ENCODE data around the gene HTR2B.
"Not testable (repeated sequence)": the region's sequence is repeated elsewhere in the genome, so short reads cannot be mapped to it uniquely, and the experiment has no call there.

The HTR2B gene

GRCh38 chr2:231124838-231125568, at the start of gene HTR2B:
Gene HTR2B, minus strand, starts transcription at chr2:231125042. Its CDS starts 1,278 bp downstream, at chr2:231123764.
- no peak for DNase-seq

DNA sequence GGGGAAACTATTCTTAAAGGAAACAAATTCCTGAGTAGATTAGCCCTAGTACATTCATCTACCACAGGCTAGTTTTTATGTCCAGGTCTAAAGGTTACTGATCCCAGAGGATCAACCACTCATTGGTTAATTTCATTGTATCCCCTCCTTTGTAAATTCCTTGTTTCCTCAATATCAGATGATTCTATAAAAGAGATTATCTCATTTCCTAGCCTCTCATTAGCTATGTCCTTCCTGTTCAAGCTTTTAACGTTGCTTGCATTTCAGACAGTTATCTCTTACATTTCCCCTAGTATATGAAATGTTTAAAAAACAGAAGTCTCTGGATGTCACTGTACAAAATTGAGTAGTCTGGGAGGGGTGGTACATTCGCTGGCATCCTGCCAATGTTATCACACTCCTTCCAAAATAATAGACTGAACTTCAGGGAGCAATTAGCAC, 49.4 kb upstream of the HTR2B start:
- no peak for DNase-seq

GRCh38 chr2:231172025-231172424, 47.2 kb upstream of the HTR2B start:
- no peak for DNase-seq

- DNase-seq: no peak
Measured at GRCh38 chr2:231170055-231170454, 45.2 kb upstream of the HTR2B start.

- DNase-seq: no peak
Measured at GRCh38 chr2:231169488-231169887, 44.6 kb upstream of the HTR2B start.

- no peak for DNase-seq
Measured at GRCh38 chr2:231168460-231169139, 43.8 kb upstream of the HTR2B start.

DNA sequence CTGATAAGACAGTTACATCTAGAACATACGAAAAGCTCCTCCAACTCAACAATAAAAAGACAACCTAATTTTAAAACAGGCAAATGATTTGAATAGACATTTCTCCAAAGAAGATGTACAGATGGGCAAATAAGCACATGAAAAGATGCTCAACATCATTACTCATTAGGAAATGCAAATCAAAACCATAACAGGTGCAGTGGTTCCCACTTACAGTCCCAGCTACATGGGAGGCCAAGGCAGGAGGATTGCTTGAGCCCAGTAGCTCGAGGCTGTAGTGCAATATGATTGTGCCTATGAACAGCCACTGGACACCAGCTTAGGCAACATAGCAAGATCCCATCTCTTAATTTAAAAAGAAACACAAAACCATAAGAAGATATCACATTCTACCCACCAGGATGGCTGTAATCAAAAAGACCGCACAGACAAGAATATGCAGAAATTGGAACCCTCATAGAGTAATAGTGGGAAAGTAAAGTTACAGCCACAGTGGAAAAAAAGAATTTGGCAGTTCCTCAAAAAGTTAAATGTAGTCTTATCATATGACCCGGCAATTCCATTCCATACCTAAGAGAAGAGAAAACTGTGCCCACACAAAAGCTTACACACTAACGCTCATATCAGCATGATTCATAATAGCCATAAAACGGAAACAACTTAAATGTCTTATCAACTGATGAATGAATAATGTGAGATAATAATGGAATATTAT, 43.1 kb upstream of the HTR2B start:
- DNase-seq: no peak

GRCh38 chr2:231163414-231164095, 38.7 kb upstream of the HTR2B start:
- DNase-seq: no peak

DNA sequence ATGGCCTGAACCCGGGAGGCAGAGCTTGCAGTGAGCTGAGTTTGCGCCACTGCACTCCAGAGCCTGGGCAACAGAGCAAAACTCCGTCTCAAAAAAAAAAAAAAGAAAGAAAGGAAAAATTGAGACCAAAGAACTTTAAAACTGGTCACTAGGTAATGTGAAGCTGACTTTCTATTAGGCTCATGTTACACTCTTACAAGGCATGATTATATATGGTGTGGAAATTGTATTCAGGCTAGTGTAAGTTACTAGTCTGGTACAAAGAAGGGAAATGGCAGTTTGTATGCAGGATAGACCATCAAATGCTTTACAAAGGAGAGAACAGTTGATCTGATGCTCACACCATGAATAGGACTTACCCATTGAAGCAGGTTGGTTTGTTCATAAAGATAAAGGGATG, 38.2 kb upstream of the HTR2B start:
- DNase-seq: no peak

DNA sequence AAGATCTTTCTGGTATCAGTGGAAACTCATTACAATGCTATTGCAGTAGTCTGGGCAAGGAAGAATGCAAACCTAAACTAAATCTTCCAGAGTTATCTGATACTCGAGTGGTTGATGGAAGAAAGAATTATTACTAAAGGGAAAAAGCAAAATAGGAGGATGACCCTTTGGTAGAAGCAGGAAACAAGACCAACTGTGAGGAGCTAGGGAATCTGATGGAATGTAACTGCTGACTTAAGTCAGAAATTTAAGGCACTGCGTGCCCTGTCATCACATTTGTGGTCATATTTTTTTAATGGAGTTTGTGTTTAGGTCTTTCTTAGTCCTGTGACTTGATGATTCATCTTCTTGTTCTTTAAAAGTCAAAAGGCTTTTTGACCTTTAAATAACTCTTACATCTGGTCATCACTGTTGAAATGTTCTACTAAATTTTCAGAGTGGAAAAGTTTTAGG, 37.1 kb upstream of the HTR2B start:
- DNase-seq: no peak

DNA sequence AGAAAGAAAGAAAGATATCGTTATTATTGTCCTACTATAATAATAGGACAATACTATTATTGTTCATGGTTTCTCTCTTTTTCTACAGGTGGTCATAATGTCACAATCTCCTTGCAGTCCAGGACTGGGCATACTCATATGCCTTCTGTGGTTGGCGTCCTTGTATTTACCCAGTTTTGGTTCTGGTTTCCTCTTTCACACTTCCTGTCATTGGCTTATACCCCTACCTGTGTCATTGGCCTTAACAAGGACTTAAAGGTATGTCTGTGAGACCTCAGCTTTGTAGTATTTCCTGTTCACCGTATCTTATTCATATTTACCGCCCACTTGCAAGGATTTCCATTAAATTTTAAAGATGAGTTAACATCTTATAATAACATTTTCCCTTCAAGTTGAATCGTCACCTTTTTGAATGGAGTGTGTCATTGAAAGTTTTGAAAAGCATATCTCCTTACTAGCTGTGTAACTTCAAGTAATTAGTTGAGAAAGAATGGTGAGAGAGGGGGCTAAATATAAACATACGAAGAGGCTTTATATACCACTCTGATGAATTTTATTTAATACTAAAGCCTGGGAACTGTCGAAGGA, 36.5 kb upstream of the HTR2B start:
- DNase-seq: no peak

GRCh38 chr2:231160701-231161100, 35.9 kb upstream of the HTR2B start:
- no peak for DNase-seq

DNA sequence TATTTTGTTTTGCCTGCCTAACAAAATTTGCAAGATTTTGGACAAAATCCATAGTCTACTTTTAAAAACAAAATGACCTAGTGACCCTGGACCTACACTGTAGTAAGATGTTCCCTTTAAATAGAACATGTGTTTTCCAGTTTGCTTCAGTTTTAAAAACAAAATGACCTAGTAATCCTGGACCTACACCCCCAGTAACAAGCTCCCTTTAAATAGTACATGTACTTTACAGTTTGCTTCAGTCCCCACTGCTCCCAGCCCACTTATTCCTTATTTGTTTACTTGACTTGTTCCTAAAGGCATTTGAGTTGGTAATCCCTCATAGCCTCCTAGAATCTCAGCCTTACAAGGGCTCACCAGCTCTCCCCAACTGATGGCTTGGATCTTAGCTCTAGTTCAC, 34.5 kb upstream of the HTR2B start:
- no peak for DNase-seq

GRCh38 chr2:231152800-231153557, 28.1 kb upstream of the HTR2B start:
- DNase-seq: no peak

DNA sequence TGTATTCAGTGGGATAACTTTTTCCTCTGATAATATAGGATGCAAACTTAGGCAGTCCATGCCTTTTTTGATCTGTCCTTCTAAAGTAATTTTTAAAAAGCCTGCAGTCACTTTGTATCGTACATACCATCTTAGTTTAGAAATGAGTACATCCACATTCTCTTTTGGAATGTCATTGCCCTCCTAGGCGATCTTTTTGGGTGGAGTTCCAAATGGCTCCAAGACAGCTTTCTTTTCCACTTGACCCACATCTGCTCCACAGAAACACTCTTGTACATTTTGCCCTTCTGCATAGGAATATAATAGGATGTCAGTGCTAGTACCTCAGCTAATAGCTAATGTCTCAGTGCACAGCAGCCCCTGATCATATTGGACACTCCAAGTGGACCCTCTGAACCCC, 21.8 kb upstream of the HTR2B start:
- no peak for DNase-seq

DNA sequence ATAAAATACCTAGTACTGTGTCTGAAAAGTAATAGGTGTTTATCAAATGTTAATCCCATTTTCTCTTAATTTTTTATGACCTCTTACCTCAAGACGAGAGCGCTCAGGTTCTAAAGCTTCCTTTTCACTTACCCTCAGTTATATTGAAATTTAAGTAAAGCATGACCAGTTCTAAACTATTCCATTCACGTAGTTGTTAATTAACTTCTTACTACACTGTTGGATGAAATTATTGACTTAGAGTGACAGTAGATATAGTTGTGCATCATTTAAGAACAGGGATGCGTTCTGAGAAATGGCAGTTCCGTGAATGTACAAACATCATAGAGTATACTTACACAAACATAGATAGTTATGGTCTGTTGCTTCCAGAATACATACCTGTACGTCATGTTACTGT, 20.1 kb upstream of the HTR2B start:
- DNase-seq: no peak

GRCh38 chr2:231140808-231141207, 16.0 kb upstream of the HTR2B start:
- DNase-seq: not testable (repeated sequence)

GRCh38 chr2:231139796-231140195, 15.0 kb upstream of the HTR2B start:
- DNase-seq: no peak

GRCh38 chr2:231138699-231139098, 13.9 kb upstream of the HTR2B start:
- no peak for DNase-seq

- no peak for DNase-seq
Measured at GRCh38 chr2:231134910-231135655, 10.2 kb upstream of the HTR2B start.

Data from stimulated activated CD4-positive, alpha-beta T cell treated with anti-CD3 and anti-CD28 coated beads, Interleukin-4, amount 100 ng/mL, for 4 hours (primary cell).